GM19193 (cell line): Measurements from ENCODE around the gene CFD.

ENCODE experiments used
- POLR2A ChIP-seq: IDR thresholded peaks from 4 replicates; pipeline ENCODE4 v1.6.1; 2011; ENCODE audit not compliant: insufficient read depth, insufficient read length; ENCODE audit errors: extremely low read depth

The CFD gene

DNA sequence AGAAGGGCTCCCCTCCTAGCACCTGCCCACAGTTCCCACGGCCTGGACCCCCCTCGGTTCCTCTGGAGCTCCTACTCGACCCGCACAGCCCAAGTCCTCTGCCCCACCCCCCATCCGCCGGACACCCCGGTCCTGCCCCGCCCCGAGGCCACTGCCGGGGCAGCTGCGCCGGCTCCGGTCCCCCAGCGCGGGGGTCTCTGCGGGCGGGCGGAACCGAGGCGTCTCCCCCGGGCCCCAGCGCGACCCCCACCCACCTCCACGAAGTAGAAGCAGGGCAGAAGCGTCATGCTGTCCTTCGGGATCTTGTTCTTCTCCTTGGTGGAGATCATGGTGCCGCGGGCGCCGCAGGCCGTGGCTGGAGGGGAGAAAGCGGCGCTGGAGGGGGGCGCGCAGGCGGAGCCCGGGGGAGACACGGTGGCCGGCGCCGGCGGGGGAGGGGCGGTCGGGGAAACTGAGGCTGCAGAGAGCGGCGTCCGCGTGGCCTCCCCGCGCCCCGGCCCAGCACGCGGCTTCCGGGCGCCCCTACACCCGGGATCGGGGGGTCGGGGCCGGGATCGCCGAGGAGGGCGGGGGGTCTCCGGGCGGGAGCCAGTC lies 38.1 kb upstream of the CFD start:
- no peak for TF ChIP-seq POLR2A

DNA sequence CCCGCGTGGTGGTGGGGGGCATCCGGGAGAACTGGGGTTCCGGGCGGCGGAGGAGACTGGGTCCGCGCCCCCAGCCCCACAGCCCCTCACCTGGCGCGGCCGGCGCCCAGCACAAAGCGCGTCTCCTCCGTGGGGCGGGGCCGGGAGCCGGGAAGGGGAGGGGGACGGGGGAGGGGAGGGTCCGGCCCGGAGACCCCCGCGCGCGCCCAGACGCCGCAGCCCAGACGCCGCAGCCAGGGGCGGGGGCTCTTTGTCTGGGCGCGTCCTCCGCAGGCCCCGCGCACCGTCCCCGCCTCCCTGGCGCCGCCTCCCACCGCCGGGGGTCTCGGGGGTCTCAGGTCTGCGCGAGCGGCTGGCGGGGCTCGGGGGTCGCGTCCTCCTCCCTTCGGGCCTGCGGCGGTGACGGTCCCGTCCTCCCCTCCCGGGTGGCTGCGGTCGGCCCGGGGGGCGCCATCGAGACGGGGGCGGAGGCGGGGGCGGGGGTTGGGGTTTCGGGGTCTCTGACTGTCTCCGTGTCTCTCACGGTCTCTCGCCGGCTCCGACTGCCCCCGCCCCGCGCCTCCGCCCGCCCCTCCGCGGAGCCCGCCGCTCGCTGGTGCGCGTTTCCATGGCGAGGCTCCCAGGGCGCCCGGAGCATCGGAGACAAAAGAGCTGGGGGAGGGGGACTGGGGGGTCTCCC lies 37.5 kb upstream of the CFD start, which contains the start of gene PLPPR3:
Gene PLPPR3 (minus strand): TSS at position 131 of the 679 bp plus-strand sequence. CDS start 396 bp downstream, outside the sequence.
- no peak for TF ChIP-seq POLR2A

DNA sequence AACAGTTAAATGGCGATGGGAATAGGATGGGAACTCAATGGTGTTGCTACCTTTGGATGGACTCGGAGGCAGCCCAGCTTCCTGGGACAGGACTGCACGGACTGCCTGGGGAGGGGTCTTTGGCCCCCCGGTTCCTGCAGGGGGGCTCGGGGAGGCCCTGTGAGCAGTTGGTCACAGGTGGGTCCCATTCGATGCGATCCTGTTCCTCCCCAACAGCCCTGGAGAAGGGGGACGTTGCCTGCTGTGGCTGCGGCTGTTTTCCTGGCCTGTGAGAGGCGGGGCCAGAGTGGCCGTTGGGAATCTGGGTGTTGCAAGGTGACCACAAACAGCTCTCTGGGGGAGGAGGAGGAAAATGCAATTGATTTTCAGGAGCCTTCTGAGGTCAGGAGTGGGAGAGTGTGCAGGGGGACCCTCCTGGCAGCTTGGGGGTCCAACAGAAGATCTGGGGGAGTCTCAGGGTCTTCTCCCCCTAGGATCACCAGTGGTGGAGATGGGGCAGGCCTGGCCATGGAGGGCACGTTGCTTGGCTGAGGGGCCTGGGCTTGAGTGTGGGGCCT lies 35.8 kb upstream of the CFD start:
- TF ChIP-seq POLR2A, result no peak

DNA sequence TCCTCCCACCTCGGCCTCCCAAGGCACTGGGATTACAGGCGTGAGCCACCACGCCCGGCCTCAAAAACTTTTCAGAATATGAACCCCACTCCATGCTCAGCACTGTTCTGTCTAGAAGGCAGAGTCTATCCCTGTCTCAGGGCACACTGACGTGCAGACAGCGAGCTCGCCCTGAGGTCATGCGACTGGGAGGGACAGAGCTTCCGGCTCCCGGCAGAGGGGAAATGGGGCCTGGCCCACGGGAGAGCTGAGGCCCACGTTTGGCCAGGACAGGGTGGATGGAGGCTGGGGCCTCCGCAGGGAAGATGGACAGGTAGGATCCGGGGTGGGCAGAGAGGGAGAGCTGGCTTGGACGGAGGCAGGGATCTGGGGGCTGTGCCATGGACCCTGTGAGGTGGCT lies 34.6 kb upstream of the CFD start:
- no peak for TF ChIP-seq POLR2A

DNA sequence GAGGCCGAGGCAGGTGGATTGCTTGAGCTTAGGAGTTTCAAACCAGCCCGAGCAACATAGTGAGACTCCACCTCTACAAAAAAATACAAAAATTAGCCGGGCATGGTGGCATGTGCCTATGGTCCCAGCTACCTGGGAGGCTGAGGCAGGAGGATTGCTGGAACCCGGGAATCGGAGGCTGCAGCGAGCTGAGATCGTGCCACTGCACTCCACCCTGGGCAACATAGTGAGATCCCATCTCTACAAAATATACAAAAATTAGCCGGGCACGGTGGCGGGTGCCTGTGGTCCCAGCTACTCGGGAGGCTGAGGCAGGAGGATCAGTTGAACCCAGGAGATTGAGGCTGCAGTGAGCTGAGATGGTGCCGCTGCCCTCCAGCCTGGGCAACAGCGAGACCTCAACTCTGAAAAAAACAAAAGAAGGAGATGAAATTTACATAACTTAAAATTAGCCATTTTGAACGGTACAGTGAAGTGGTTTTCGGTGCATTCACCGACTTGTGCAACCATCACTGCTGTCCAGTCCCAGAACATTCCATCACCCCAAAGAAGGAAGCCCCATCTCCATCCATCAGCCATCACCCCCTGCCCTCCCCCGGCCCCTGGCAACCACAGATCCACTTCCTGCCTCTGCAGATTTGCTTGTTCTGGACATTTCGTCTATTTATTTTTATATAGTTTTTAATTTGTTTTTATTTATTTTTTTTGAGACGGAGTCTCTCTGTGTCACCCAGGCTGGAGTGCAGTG lies 33.4 kb upstream of the CFD start:
- TF ChIP-seq POLR2A, result no peak

DNA sequence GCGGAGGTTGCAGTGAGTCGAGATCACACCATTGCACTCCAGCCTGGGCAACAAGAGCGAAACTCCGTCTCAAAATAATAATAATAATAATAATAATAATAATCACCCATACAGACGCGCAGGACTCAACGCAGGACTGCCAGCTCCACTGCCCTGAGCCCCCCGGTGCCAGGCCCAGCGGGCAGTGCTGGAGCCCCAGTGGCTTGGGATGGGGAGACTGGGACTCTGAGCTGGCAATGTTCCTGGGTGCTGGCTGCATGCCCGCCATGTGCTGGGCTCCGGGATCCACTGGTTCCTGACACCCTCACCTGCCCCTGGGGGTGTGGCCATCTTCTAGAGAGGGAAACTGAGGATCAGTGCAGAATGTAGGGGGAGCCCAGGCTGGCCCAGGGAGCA lies 32.2 kb upstream of the CFD start:
- TF ChIP-seq POLR2A, result no peak

DNA sequence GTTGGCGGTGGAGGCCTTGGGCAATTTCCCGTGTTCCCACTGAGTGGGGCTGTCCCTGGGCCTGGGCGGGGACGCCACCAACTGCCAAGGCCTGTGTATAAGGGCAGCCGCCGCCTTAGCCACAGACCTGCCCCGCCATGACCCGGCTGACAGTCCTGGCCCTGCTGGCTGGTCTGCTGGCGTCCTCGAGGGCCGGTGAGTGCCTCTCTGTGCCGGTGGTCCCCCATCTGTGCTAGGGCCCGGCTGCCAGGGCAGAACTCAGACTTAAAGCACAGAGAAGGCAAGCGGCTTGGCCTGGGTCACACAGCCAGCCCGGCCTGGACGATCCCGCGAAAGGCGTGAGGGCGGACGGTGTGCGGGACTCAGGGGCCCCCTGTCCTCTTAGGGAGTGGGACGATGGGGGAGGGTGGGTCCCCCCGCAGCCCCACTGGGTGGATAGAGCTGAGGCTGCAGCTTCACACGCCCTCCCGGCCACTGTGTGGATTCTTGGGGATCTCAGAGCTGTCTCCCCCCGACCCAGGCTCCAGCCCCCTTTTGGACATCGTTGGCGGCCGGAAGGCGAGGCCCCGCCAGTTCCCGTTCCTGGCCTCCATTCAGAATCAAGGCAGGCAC lies 31.6 kb upstream of the CFD start, which contains the start of gene AZU1:
Gene AZU1 (plus strand): TSS at position 128 of the 612 bp plus-strand sequence. CDS start 10 bp downstream, at position 138.
- no peak for TF ChIP-seq POLR2A

DNA sequence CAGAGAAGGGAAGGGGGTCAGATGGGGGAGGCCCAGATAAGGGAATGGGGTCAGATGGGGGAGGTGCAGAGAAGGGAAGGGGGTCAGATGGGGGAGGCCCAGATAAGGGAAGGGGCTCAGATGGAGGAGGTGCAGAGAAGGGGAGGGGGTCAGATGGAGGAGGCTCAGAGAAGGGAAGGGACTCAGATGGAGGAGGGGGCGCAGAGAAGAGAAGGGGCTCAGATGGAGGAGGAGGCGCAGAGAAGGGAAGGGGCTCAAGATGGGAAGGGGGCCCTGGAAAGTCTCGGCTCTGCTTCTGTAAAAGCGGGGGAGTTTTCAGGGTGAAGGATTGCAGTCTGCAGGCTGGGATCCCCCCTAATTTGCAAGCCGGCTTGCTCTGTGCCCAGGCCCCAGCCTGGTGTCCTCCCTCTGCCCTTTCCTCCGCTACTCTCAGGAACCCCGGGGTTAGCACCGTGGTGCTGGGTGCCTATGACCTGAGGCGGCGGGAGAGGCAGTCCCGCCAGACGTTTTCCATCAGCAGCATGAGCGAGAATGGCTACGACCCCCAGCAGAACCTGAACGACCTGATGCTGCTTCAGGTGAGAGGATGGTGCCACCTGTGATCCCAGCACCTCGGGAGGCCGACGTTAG lies 30.2 kb upstream of the CFD start:
- no peak for TF ChIP-seq POLR2A

DNA sequence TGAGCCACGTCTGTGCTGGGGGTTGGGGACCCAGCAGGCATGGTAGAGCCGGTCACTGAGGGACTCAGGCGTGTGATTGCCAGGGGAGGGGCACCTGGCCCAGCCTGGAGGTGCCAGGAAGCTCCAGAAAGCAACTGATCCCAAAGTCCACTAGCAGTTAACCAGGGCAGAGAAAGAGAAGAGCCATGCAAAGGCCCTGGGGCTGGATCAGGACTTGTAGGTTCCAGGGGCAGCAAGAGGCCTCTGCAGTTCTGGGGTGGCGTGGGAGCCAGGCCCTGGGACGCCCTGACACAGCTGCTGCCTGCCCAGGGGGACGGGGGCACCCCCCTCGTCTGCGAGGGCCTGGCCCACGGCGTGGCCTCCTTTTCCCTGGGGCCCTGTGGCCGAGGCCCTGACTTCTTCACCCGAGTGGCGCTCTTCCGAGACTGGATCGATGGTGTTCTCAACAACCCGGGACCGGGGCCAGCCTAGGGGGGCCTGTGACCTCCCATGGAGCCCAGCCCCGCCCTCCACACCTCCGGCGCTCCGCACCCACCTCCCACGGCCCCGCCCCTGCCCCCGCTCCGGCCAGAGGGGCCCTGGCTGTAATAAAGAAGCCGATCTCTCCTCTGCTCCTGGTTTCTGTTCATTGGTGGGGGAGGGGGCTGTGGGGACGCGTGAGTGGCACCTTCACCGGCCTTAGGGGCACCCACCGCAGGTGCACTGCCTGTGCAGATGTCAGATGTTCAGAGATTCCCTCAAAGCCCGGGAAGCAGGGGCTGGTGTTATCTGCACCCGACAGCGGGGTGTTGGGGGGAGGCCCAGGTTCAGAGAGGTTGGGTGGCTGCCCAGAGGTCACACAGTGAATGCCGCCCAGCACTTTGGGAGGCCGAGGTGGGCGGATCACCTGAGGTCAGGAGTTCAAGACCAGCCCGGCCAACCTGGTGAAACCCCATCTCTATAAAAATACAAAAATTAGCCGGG lies 27.8 kb upstream of the CFD start:
- TF ChIP-seq POLR2A, result no peak

DNA sequence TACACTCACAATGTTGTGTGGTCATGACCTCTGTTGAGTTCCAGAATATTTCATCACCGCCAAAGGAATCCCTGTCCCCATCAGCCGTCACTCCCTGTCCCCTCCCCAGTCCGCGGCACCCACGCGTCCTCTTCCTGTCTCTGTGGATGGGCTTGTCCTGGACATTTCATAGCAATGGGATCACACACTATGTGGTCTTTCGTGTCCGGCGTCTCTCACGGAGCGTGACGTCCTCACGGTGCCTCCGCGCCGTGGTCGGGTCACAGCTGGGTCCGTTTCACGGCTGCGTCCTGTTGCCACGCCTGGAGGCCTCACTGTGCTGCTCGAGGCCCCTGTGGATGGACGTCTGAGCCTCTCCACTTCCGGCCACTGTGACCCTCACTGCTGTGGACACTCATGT lies 25.2 kb upstream of the CFD start:
- TF ChIP-seq POLR2A, result no peak

DNA sequence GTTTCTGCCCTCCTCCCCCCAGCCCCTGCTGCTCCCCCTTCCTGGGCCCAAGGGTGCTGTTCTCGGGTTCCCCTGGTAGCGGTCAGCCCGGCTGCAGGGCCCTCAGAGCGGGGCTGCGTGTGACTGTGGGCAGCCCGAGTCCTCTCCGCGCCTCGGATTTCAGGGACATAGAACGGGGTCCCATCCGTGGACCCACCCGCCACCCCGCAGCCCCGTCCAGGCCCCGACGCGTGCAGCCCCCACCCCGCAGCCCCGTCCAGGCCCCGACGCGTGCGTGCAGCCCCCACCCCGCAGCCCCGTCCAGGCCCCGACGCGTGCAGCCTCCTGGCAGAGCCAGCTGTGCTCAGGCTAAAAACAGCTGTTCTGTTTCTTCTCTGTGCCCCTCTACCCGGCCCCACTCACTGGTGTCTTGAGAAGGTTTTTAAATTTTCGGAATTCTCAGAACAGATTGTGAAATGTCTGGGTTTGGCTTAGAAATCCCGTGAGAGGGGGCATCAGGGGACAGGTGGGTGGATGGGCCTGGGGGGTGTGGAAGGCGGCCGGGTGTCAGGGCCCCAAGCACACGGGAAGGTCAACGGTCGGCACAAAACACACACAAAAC lies 24.2 kb upstream of the CFD start:
- TF ChIP-seq POLR2A, result no peak

DNA sequence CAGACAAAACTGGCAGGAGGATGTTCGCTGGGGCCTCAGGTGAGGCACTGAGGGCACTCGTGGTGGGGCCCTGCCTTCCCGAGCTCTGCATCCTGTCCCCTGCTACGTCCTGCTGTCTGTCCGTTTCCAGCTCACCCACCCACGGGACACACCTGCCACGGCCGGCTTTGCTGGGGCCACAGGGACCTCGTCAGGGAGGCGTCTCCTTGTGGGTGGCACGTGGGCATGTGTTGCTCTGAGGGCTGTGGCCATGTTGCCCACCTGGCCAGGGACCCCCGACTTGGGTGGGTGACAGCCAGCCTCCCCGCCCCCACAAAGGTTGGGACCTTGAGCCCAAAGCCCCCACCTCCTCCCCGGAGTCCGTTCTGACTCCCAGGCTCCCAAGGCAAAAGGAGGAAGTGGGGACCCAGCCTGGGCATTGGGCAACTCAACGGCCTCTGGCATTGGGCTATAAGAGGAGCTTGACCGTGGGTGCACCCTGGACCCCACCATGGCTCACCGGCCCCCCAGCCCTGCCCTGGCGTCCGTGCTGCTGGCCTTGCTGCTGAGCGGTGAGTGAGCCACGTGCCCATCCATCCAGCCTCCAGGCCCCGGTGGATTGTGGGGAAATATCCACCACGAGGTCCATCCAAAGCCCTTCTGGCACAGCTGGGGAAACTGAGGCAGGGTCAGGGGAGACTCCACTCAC lies 18.8 kb upstream of the CFD start, which contains the start of gene PRTN3:
Gene PRTN3 (plus strand): TSS at position 481 of the 688 bp plus-strand sequence. CDS start 10 bp downstream, at position 491.
- no peak for TF ChIP-seq POLR2A

DNA sequence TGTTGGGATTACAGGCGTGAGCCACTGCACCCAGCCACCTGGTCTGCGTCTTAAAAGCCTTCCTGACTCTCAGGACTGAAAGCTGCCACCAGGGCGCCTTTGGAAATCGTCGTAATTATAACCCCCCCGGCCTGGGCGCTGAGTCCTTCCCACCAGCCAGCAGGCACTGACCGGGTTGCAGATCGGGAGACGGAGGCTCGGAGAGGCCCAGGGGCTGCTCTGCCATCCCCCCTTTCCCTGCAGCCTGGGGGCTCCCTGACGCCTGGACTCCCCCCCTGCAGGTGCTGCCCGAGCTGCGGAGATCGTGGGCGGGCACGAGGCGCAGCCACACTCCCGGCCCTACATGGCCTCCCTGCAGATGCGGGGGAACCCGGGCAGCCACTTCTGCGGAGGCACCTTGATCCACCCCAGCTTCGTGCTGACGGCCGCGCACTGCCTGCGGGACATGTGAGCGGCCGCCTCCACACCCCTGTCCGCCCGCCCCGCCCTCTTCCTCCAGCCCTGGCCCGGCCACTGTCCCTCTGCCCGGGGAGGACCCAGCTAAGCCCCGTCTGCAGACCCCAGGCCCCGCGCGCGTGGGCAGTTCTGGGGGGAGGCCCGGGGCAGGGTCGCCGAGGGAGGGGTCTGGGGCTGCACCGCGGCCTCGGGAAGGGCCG lies 16.2 kb upstream of the CFD start:
- no peak for TF ChIP-seq POLR2A
